Left cardiac atrium (tissue), 4 donors: ENCODE measurements around the gene PPIG. TPM values are rescaled to one million over a fixed set of nuclear protein-coding genes. Genes with fewer than 3 reads are reported as not detected.
"Not testable (repeated sequence)": the region's sequence is repeated elsewhere in the genome, so short reads cannot be mapped to it uniquely, and the experiment has no call there.

Experiments
- ATAC-seq, 2 donors: fragments of 200-7000 bp; cut with Tn5 transposase; one replicate each; pipeline ENCODE4 v1.9.1; 2020; ENCODE audit warnings: mild to moderate bottlenecking in 2 of 2, moderate library complexity in 2 of 2
- DNase-seq: peaks from one replicate; pipeline ENCODE4 v3.0.0-alpha.2; 2020
- intact Hi-C, 2 donors: fragments of 100-400 bp; cut with DNase I; formaldehyde crosslinking; loops; one replicate each; pipeline versions ENCODE4 v1.14.1 to v1.15.1; 2022 to 2023
- total RNA-seq, 2 donors: library from RNA; stranded (reverse); fragmentation: NEBNext Ultra II Directional; extraction: Animal tissue kit (Norgen Biotek cat#: 25700); gene quantifications; one replicate each; pipeline ENCODE4 v1.2.1, GENCODE V29; 2021
- donor health status: DM: no; HTN: yes; CAD: no.
- donor health status: DM: no; HTN: yes; CAD: no; lungs with severe emphysema.
- donor health status: DM: yes; HTN: yes; CAD: no.
- donor health status: Dilated cardiomyopathy.

Gene PPIG
- total RNA-seq, 2 donors from 2014 or later, result 33.7 to 45.3 TPM

DNA sequence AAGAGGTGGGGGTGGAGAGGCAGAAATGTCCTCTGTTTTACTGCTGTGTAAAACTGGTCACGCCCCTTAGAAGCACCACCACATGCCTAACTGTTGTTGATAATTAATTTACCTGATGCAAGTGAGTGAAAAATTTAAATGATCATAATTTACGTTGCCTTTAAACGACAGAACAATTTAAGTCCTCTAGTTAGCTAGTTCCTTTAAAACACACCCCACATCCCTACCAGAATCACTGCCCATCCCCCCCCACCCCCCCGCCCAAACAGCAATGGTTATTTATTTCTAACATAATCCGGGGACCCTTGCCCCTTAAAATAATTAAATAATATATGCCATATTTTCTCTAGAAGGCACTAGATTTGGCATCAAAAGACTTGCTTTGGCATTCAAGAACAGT lies 633 bp upstream of the PPIG start:
- DNase-seq, result no peak
- no peak for ATAC-seq
- intact Hi-C loops, result no loop called here

DNA sequence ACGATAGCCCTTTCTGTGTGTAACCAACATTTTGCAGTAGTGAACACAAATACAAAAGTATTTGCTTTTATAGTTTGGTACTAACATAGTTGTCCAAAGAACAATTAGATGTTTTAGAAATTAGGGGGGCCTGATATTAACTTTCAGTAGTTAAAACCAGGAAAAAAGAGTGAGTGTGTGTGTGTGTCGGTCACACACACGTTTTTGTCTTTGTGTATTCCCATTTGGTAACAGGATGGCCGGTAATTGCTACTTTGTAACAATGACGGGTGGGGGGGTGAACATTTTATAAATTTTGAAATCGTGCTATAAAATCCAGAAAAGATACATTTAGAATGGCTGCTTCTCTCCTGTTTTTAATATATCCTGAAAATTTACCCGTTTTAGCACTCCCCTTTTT lies 1.5 kb downstream of the PPIG start:
- intact Hi-C loops, result no loop called here
- no peak for ATAC-seq
- DNase-seq, result no peak

DNA sequence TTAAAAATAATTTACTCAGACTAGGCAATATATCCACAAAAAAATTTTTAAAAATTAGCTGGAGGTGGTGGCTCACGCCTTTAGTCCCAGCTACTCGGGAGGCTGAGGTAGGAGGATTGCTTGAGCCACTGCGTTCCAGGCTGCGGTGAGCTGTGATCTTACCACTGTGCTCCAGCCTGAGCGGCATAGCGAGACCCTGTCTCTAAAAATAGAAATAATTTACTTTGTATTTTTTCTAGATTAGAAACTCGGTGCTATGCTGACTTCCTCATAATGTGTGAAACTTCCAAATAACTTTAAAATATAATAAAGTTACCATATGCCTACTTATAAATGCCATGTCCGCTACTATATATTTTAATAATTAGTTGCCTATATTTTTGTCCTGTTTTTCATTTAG lies 6.7 kb downstream of the PPIG start:
- ATAC-seq, result no peak
- intact Hi-C loops, result no loop called here
- DNase-seq, result no peak

DNA sequence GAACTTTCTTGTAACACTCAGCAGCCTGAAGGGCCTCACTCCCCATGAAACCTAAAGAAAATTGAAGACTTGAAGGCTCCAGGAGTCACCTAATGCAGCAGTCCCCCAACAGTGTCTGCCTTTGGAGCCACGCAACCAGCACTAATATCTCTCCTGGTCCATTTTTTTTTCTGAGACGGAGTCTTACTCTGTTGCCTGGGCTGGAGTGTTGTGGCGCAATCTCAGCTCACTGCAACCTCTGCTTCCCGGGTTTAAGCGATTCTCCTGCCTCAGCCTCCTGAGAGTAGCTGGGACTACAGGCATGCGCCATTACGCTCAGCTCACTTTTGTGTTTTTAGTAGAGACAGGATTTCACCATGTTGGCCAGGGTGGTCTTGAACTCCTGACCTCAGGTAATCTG lies 12.4 kb downstream of the PPIG start:
- not testable (repeated sequence) for ATAC-seq

DNA sequence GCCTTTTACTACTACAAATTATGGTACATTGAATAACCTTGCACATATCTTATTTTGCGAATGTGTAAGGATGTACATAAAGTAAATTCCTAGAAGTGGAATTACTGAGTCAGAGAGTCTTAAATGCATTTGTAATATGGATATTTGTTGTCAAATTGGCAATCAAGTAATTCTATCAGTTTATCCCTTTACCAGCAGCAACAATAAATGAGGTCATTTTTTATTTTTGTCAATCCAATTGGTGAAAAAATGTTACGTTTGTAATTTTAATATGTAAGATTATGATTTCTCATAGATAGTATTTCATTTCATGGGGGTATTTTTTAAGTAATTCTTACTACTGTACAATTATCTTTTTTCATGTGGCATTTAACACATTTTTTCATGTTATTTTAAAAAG lies 14.8 kb downstream of the PPIG start:
- DNase-seq, result no peak
- no peak for ATAC-seq
- intact Hi-C loops, result no loop called here

More for the DNA sequence above, 12.4 kb downstream of the PPIG start:
- DNase-seq, intact Hi-C loops: not testable (repeated sequence)

DNA sequence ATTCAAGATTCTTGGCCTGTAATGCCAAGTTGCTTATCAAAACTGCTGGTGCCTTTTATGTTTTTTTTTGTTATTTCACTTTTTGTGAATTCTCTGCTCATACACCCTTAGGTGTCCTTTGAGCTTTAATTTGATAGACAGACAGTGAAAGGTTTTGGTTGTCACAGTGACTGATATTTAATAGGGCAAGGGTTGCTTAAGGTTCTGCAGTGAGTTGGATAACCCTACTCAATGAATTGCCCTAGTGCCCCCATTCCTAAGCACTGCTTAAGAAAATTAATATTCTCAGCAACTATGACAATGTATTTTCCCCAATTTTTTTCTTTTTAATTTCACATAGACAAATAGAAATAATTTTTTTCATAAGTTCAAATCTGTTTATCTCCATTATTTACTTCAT lies 15.4 kb downstream of the PPIG start:
- DNase-seq, result no peak
- intact Hi-C loops, result no loop called here

DNA sequence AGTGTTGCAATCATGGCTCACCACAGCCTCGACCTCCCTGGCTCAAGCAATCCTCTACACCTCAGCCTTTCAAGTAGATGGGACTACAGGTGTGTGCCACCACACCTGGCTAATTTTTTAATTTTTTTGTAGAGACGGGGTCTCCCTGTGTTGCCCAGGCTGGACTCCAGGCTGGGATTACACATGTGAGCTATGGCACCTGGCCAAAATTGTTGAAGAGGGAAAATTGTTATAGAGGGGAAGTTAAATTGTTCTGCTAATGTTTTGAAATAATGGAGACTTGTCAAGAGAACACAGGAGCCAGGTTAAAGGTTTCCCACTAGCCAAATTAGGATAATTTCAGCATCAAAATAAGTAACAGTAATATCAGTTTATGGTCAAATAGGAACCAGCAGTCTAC lies 25.1 kb downstream of the PPIG start:
- ATAC-seq, result no peak

More for the DNA sequence above, 15.4 kb downstream of the PPIG start:
- ATAC-seq, result no peak

DNA sequence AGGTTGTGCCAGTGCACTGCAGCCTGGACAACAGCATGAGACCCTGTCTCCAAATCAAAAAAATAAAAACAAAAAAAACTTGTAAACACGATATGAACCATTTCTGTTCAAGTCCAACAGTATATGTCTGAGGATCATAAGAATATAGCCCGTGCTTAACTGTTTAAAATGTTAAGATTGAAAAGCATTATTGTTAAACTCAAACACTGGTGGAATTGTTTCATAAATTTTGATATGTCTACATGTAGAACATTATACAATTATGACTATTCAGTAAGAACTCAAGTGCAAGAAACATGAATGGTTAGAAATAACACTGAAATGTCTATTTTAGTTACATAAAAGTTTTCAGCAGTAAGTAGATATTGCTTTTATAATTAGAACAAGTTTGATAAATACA lies 29.7 kb downstream of the PPIG start:
- no peak for DNase-seq
- intact Hi-C loops, result no loop called here
- ATAC-seq, result no peak

More for the DNA sequence above, 25.1 kb downstream of the PPIG start:
- no peak for DNase-seq
- intact Hi-C loops, result no loop called here

DNA sequence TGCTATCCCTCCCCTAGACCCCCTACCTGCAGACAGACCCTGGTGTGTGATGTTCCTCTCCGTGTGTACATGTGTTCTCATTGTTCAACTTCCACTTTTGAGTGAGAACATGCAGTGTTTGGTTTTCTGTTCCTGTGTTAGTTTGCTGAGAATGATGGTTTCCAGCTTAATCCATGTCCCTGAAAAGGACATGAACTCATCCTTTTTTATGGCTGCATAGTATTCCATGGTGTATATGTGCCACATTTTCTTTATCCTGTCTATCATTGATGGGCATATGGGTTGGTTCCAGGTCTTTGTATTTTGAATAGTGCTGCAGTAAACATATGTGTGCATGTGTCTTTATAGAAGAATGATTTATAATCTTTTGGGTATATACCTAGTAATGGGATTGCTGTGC lies 31.8 kb downstream of the PPIG start:
- DNase-seq, ATAC-seq, intact Hi-C loops: not testable (repeated sequence)

DNA sequence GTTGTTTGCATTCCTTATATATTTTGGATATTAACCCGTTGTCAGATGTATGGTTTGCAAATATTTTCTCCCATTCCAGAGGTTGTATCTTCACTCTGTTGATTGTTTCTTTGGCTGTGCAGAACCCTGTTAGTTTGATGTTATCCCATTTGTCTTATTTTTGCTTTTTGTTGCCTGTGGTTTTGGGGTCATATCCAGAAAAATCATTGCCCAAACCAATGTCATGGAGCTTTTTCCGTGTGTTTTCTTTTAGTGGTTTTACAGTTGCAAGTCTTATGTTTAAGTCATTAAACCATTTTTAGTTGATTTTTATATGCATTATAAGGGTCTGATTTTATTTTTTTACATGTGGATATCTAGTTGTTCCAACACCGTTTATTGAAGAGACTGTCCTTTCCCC lies 35.8 kb downstream of the PPIG start:
- DNase-seq, result no peak
- intact Hi-C loops, result no loop called here

DNA sequence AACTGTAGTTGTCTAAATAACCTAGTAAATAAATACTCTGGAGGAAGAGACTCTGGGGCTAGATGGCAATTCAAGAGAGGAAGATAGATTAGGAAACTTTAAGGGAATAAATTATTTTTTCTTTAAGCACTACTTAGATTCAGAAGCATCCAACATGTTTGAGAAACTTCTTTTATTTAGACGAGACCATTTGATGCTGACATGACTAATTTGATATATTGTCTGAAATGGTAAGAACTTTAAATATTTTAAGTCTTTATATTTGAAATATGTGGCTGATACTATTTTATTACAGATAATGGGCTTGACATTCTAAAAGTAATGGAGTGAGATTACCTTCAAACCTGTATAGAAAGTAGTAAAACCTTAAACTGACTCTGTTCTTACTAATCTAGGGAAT lies 36.4 kb downstream of the PPIG start:
- DNase-seq, result no peak
- ATAC-seq, result no peak
- intact Hi-C loops, result no loop called here

More for the DNA sequence above, 35.8 kb downstream of the PPIG start:
- ATAC-seq, result no peak

DNA sequence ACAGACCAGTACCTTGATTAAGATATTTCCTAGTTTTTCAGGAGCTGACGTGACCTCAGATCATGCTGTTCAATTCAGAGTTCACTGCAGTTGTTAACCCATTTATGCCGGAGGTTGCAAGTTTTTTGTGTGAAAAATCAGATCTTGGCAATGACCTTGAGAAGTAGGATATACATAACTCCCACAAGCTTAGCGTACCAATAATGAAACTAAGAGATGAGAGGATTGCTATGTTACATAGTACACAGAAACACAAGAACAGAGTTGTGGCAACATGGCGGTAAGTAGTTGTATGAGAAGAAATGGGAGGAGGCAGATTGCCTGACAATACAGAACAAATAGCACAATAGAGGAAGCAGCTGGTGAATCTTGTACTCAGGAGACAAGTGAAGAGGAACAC lies 39.1 kb downstream of the PPIG start:
- intact Hi-C loops, result no loop called here
- no peak for DNase-seq
- ATAC-seq, result no peak

DNA sequence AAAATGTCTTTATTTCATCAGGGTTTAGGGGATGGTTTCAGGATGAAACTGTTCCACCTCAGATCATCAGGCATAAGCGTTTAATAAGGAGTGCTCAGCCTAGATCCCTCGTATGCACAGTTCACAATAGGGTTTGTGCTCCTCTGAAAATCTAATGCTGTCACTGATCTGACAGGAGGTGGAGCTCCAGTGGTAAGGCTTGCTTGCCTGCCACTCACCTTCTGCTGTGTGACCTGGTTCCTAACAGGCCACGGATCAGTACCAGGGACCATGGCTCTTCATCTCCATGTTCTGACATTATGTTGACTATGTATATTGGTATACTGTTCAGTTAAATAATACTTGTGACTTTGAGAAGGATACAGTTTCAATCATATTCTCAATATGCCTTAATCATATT lies 41.6 kb downstream of the PPIG start:
- intact Hi-C loops, result no loop called here
- ATAC-seq (no peak), DNase-seq (no peak)

DNA sequence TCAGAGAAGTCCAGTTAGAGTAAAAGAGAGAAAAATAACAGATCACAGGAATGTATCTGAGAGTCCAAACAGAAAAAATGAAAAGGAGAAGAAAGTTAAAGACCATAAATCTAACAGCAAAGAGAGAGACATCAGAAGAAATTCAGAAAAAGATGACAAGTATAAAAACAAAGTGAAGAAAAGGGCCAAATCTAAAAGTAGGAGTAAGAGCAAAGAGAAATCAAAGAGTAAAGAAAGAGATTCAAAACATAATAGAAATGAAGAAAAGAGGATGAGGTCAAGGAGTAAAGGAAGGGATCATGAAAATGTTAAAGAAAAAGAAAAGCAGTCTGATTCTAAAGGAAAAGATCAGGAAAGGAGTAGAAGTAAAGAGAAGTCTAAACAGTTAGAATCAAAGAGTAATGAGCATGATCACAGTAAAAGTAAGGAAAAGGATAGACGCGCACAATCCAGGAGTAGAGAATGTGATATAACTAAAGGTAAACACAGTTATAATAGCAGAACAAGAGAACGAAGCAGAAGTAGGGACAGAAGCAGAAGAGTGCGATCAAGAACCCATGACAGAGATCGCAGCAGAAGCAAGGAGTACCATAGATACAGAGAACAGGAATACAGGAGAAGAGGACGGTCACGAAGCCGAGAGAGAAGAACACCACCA lies 52.4 kb downstream of the PPIG start:
- intact Hi-C loops, result no loop called here
- ATAC-seq, result no peak
- DNase-seq, result no peak

DNA sequence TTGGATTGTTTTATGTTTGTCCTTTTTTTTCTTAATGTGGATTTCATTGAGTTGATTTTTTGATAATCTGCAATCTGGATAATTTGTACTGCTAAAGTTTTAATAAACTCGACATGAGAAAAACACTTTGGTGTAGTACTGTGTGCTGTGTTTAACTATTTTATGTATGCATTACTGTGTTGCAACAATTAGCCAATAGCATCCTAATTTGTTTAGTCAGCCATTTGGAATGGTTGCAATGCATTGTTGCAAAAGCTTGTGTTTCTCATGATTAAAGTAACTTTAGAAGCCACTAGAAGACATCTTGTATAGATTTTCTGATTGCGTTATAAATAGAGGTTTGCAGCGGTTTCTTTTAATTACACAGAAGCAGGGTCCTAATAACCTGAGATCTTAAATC lies 53.5 kb downstream of the PPIG start:
- ATAC-seq (no peak), DNase-seq (no peak)
- intact Hi-C loops, result no loop called here

DNA sequence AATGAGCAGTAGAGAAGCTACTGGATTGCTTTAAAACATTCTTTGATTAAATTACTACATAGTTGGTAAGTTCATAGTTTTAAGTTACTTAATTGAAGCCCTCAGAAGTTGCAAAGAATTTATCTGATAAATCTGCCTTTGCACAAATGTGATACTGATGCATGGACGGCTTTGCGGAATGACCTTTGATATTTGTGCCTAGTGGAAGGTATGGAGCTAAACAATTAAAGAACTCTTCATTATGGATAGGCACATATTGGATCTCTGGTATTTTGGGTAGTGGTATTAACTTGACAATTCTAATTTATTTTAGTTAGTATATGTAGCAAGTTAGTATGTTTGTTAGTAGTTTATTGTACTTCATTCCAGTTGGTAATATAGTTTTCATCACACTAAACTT lies 56.0 kb downstream of the PPIG start:
- ATAC-seq (no peak), DNase-seq (no peak)
- intact Hi-C loops, result no loop called here

DNA sequence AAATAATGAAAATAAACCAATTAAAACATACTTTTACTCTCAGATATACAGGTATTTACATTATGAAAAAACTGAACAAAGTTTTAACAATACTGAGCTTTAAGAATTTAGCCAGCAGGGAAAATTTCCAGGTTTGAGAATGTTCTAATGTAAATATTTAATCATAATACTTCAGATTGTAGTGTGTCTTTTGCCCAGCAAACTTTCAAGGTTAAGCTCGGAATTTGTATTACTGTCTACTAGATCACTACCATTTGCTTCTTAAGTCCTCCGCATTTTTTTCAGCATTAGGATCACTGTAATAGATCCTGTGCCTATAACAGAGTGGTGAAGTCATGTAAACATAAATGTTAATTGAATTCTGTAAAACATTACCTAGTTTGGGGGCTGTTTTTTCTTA lies 57.3 kb downstream of the PPIG start:
- DNase-seq, result no peak
- intact Hi-C loops, result no loop called here
- no peak for ATAC-seq

DNA sequence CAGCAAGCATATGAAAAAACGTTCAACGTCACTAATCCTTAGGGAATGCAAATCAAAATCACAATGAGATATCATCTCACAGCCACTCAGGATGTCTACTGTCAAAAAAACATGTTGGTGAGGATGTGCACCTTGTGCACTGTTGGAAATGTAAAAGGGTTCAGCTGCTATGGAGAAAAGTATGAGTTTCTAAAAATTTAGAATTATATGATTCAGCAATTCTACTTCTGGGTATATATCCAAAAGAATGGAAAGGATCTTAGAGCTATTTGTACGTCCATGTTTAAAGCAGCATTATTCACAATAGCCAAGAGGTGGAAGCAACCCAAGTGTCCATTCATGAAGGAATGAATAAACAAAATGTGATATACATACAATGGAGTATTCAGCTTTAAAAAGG lies 60.0 kb downstream of the PPIG start:
- DNase-seq, result no peak
- intact Hi-C loops, result no loop called here
- no peak for ATAC-seq

DNA sequence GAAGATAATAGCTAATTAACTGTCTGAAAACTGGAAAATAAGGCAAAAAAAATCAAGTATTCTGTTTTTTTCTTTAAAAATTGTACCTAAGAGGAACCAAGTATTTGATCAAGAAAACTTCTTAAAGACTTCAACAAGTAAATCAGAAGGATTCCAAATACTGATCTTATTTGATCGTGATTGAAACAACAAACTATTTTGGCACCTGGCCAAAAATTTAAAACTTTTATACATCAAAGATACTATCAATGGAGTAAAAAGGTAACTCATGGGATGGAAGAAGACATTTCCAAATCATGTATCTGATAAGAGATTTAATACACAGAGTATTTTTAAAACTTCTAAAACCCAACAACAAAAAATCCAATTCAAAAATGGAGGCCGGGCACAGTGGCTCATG lies 63.3 kb downstream of the PPIG start:
- DNase-seq, result no peak
- ATAC-seq, result no peak
- intact Hi-C loops, result no loop called here

DNA sequence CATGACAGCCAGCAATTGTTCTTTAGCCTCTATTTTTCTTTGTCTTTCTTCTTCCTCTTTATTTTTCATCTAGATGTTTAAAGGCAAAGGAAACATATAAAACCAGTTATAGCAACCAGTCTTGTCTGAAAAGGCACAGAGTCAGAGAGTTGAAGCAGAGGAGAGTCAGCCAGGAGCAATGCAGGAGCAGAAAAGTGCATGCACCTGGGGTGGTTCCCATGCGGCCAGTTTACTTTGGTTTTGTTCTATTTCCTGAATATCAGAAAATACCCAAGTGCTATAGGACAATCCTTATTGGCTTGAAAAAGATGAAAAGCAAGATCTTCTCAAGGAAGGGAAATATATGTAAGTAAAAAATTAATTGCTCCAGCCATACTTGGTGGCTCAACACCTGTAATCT lies 65.1 kb downstream of the PPIG start:
- intact Hi-C loops, result no loop called here
- DNase-seq (no peak), ATAC-seq (no peak)

DNA sequence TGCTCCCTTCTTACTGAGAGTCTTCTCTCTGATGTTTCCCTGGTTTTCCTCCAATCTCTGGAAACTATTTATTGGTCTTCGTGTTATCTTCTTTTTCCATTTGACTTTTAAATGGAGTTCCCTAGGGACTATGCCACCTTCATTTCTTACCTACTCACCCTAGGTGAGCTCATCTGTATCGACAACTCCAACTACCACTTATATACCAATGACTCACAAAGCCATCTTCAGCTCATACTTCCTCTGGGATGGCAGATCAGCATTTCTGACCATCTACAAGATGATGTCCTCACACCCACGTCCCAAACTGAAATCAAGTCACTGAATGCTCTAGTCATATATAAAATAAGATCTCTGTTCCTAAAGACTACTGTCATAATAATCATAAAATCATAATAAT lies 69.5 kb downstream of the PPIG start:
- ATAC-seq (no peak), DNase-seq (no peak)
- intact Hi-C loops, result no loop called here

DNA sequence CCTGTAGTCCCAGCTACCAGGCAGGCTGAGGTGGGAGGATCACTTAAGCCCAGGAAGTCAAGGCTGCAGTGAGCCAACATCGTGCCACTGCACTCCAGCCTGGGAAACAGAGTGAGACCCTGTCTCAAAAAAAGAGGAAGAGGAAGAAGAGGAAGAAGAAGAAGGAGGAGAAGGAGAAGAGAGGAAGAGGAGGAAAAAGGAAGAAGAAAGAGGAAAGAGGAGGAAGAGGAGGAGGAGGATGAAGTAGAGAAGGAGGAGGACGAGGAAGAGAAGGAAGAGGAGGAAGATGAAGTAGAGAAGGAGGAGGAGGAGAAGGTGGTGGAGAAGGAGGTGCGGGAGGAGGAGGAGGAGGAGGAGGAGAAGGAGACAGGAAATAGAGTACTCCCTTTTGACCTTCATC lies 72.0 kb downstream of the PPIG start:
- DNase-seq (no peak), ATAC-seq (no peak)
- intact Hi-C loops, result no loop called here
